Astrocyte (in vitro differentiated cells and primary cell): Measurements from ENCODE around the gene COPS6. TPM values are rescaled to one million over a fixed set of nuclear protein-coding genes. Genes with fewer than 3 reads are reported as not detected.

Experiments used
- DNase-seq: peaks from one replicate; pipeline ENCODE4 v3.0.0-alpha.2; 2010; ENCODE audit warnings: low read depth
- FAIRE-seq: peaks from 2 replicates; lab custom pipeline; 2011; peaks lifted over from hg19 to GRCh38; lab: Jason Lieb, UNC
- H2AFZ ChIP-seq: 2 replicates; pipeline ENCODE4 v1.6.0; 2012; ENCODE audit warnings: low read depth, low read length, inconsistent platforms
- H3K27ac ChIP-seq: 2 replicates; pipeline ENCODE4 v1.5.1; 2011; ENCODE audit warnings: low read depth, low read length, inconsistent platforms
- H3K27me3 ChIP-seq: 2 replicates; pipeline ENCODE4 v1.6.0; 2011; ENCODE audit warnings: low read length, inconsistent platforms; ENCODE audit not compliant: insufficient read depth
- H3K36me3 ChIP-seq: 2 replicates; pipeline ENCODE4 v1.5.1; 2011; ENCODE audit warnings: low read length, inconsistent platforms; ENCODE audit not compliant: insufficient read depth
- H3K4me1 ChIP-seq: 2 replicates; pipeline ENCODE4 v1.5.1; 2011; ENCODE audit warnings: low read length, inconsistent platforms; ENCODE audit not compliant: insufficient read depth
- H3K4me2 ChIP-seq: 2 replicates; pipeline ENCODE4 v1.6.0; 2012; ENCODE audit warnings: low read length, inconsistent platforms
- H3K4me3 ChIP-seq: 2 replicates; pipeline ENCODE4 v1.5.1; 2011; ENCODE audit warnings: low read depth, mild to moderate bottlenecking, low read length, inconsistent platforms; ENCODE audit not compliant: insufficient read depth
- H3K79me2 ChIP-seq: 2 replicates; pipeline ENCODE4 v1.6.0; 2012; ENCODE audit warnings: mild to moderate bottlenecking, low read length, inconsistent platforms; ENCODE audit not compliant: insufficient read depth
- H3K9ac ChIP-seq: 2 replicates; pipeline ENCODE4 v1.6.0; 2012; ENCODE audit warnings: mild to moderate bottlenecking, low read length, inconsistent platforms
- H3K9me3 ChIP-seq: 2 replicates; pipeline ENCODE4 v1.5.1; 2012; ENCODE audit warnings: low read depth, mild to moderate bottlenecking, low read length, inconsistent platforms; ENCODE audit not compliant: insufficient read depth
- H4K20me1 ChIP-seq: 2 replicates; pipeline ENCODE4 v1.6.0; 2012; ENCODE audit warnings: low read length, inconsistent platforms; ENCODE audit not compliant: insufficient read depth
- H3K27ac Mint-ChIP-seq: one replicate; pipeline ENCODE4 v1.8.0; 2021; ENCODE audit warnings: mild to moderate bottlenecking, mixed read lengths; ENCODE audit not compliant: unreplicated experiment
- H3K27me3 Mint-ChIP-seq: one replicate; pipeline ENCODE4 v1.8.0; 2021; ENCODE audit warnings: low read depth, mixed read lengths; ENCODE audit not compliant: unreplicated experiment
- H3K36me3 Mint-ChIP-seq: one replicate; pipeline ENCODE4 v1.8.0; 2021; ENCODE audit warnings: low read depth, mixed read lengths; ENCODE audit not compliant: unreplicated experiment
- H3K4me1 Mint-ChIP-seq: one replicate; pipeline ENCODE4 v1.8.0; 2021; ENCODE audit warnings: low read depth, mixed read lengths; ENCODE audit not compliant: unreplicated experiment
- H3K4me3 Mint-ChIP-seq: one replicate; pipeline ENCODE4 v1.8.0; 2021; ENCODE audit warnings: mild to moderate bottlenecking, moderate library complexity, mixed read lengths; ENCODE audit not compliant: unreplicated experiment
- H3K9me3 Mint-ChIP-seq: one replicate; pipeline ENCODE4 v1.8.0; 2021; ENCODE audit warnings: mild to moderate bottlenecking, mixed read lengths; ENCODE audit not compliant: unreplicated experiment
- EZH2 ChIP-seq: IDR thresholded peaks from 2 replicates; pipeline ENCODE4 v1.6.1; 2012; ENCODE audit warnings: mild to moderate bottlenecking, low read length, inconsistent platforms; ENCODE audit not compliant: insufficient read depth
- total RNA-seq: library from RNA; stranded (reverse); gene quantifications from 2 replicates; pipeline ENCODE4 v1.2.1, GENCODE V29; 2021
- TF ChIP-seq, protein P1 (sequence below): IDR thresholded peaks from 2 replicates; pipeline ENCODE4 v1.5.1; 2011; ENCODE audit warnings: low read depth, mild to moderate bottlenecking, inconsistent platforms, low read length, moderate library complexity; ENCODE audit not compliant: insufficient read depth

Gene COPS6
- total RNA-seq, 1 donor from 2014 or later, result 95.3 TPM

DNA sequence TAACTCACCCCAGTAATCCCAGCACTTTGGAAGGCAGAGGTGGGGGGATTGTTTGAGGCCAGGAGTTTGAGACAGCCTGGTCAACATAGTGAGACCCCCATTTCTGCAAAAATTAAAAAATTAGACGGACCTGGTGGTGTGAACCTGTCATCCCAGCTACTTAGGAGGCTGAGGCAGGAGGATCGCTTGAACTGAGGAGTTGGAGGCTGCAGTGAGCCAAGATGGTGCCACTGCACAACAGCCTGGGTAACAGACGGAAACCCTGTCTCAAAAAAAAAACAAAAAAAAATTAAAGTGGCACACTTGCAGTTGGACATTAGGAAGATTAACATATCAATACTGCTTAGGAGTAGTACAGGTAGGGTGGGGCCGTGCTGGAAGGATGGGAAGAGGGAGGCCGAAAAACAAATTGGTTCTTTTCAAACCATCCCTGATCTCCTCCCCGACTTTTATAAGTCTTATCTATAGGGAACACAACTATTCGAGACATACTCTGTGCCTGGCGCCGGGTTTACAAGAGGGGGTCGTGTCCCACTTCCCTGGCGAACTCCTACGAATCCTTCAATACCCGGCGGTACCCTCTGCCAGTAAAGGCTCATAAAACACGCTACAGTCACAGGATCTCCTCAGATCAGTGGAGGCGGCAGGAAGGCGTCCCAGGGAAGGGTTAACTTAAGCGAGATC, 29.8 kb downstream of the COPS6 start:
- FAIRE-seq, result no peak
- no peaks in the 10 kb centered on the region for H4K20me1 ChIP-seq
- peak overlapping the region; percentile 89 for H3K4me2 ChIP-seq
- peaks cover 20% of the 10 kb centered on the region for H3K79me2 ChIP-seq
- H3K36me3 Mint-ChIP-seq, result peaks cover 3% of the 10 kb centered on the region
- peaks cover 2% of the 10 kb centered on the region for H3K9me3 Mint-ChIP-seq
- peaks cover 6% of the 10 kb centered on the region for H3K4me1 Mint-ChIP-seq
- no peaks in the 10 kb centered on the region for H3K27me3 Mint-ChIP-seq
- peak overlapping the region; percentile 99 for H3K4me3 Mint-ChIP-seq
- no peaks in the 10 kb centered on the region for H3K9me3 ChIP-seq
- H3K27ac ChIP-seq, result peak overlapping the region; percentile 94
- DNase-seq, result no peak
- H3K36me3 ChIP-seq, result peaks cover 2% of the 10 kb centered on the region
- peak overlapping the region; percentile 89 for H3K4me3 ChIP-seq
- peak overlapping the region; percentile 96 for H3K27ac Mint-ChIP-seq
- H3K9ac ChIP-seq, result peak overlapping the region; percentile 88
- peaks cover 15% of the 10 kb centered on the region for H3K4me1 ChIP-seq
- peak overlapping the region; percentile 85 for H2AFZ ChIP-seq
- H3K27me3 ChIP-seq, result no peaks in the 10 kb centered on the region
- no peak for TF ChIP-seq EZH2
- TF ChIP-seq, protein P1, sequence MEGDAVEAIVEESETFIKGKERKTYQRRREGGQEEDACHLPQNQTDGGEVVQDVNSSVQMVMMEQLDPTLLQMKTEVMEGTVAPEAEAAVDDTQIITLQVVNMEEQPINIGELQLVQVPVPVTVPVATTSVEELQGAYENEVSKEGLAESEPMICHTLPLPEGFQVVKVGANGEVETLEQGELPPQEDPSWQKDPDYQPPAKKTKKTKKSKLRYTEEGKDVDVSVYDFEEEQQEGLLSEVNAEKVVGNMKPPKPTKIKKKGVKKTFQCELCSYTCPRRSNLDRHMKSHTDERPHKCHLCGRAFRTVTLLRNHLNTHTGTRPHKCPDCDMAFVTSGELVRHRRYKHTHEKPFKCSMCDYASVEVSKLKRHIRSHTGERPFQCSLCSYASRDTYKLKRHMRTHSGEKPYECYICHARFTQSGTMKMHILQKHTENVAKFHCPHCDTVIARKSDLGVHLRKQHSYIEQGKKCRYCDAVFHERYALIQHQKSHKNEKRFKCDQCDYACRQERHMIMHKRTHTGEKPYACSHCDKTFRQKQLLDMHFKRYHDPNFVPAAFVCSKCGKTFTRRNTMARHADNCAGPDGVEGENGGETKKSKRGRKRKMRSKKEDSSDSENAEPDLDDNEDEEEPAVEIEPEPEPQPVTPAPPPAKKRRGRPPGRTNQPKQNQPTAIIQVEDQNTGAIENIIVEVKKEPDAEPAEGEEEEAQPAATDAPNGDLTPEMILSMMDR, result no peak

DNA sequence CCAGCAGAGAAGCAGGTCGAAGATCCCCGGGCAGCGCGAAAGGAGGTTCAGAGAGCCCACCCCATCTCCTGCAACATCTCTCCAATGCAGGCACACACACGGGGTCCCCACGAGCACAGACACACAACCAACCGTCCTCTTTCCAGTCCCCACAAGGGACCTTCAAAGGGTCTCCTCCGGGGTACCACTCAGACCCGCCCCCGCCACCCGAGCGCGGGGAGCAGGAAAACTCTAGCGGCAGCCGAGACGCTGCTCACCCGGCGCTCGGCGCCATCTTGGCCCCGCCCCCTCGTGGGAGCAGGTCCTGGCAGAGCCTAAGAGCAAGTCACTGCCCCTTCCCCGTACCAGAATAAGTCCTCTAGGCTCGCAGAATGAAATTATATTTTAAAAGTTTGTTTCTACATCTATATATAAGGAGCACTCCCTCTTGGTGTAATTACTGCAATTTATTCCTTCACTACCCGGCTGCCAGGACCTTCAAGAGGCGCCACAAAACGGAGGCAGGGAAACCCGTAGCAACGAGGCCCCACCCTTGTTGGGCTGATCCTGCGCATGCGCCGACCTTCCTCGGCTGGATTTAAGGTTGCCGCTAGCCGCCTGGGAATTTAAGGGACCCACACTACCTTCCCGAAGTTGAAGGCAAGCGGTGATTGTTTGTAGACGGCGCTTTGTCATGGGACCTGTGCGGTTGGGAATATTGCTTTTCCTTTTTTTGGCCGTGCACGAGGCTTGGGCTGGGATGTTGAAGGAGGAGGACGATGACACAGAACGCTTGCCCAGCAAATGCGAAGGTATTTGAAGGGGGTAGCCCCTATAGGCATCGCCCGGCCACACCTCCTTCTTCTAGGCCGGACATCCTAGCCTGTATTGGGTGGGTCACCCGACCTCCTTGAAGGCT, 30.6 kb downstream of the COPS6 start, which contains the start of the genes CNPY4 and TAF6:
TSS of gene CNPY4 (plus strand) at position 563 of the 898 bp plus-strand sequence. CDS start at position 674, 111 bp downstream.
TSS of gene TAF6 (minus strand) at position 287 of the 898 bp plus-strand sequence. CDS start 5,149 bp downstream, outside the sequence.
- peak within 1 kb of the TSS; percentile 85 for H2AFZ ChIP-seq
- Mint-ChIP-seq H3K36me3 (peaks cover 4% of the 10 kb centered on the region), H3K27me3 (no peaks in the 10 kb centered on the region), H3K4me3 (peak within 1 kb of the TSS; percentile 99), H3K9me3 (peaks cover 2% of the 10 kb centered on the region), H3K27ac (peak within 1 kb of the TSS; percentile 96), H3K4me1 (peaks cover 6% of the 10 kb centered on the region)
- TF ChIP-seq, protein P1, result no peak
- no peak for TF ChIP-seq EZH2
- peak within 1 kb of the TSS; percentile 94 for H3K27ac ChIP-seq
- peak within 1 kb of the TSS; percentile 89 for H3K4me3 ChIP-seq
- H3K4me2 ChIP-seq, result peak within 1 kb of the TSS; percentile 89
- H3K36me3 ChIP-seq, result peaks cover 2% of the 10 kb centered on the region
- peak within 1 kb of the TSS; percentile 88 for H3K9ac ChIP-seq
- H3K9me3 ChIP-seq, result no peaks in the 10 kb centered on the region
- H3K4me1 ChIP-seq, result peaks cover 15% of the 10 kb centered on the region
- no peaks in the 10 kb centered on the region for H4K20me1 ChIP-seq
- DNase-seq, result peak; percentile 85
- FAIRE-seq, result no peak
- peaks cover 20% of the 10 kb centered on the region for H3K79me2 ChIP-seq
- H3K27me3 ChIP-seq, result no peaks in the 10 kb centered on the region
